ENCODE results near the gene IGSF8. TPM values are rescaled to one million over a fixed set of nuclear protein-coding genes. Genes with fewer than 3 reads are reported as not detected.
"Not testable (repeated sequence)": the region's sequence is repeated elsewhere in the genome, so short reads cannot be mapped to it uniquely, and the experiment has no call there.

IGSF8 gene
- polyA plus RNA-seq, 1 donor from 2014 or later, result 27.3 TPM

DNA sequence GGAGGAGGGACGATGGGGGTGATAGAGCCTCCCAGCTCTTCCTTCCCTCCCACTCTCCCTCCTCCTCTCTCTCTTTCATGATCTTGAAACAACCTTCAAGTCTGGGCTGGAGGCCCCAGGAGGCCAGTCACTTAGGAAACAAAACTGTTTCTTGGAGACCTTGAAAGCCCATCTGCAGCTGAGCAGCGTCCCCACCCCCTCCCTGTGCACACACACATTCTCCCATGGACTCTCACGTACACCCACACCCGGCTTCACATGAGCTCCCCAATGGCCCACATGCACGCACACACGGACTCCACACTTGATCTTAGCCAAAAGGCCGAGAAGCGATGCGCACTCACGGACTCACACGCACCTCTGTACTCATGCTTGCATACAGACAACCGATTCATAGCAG lies 13.9 kb upstream of the IGSF8 start:
- no peak overlapping the region for H3K4me2 ChIP-seq (ENCODE audit: low read length)
- H3K36me3 ChIP-seq (ENCODE audit: insufficient read depth, low read length), result no peaks in the 10 kb centered on the region
- no peak overlapping the region for H3K9ac ChIP-seq (ENCODE audit: low read length)
- no peak overlapping the region for H3K4me3 ChIP-seq (ENCODE audit: low read length)
- H3K79me2 ChIP-seq (replicated peaks; ENCODE audit: insufficient read depth, low read length), result no peaks in the 10 kb centered on the region
- H3K9me3 ChIP-seq (ENCODE audit: low read length), result no peaks in the 10 kb centered on the region
- H3K27ac ChIP-seq (ENCODE audit: low read length), result no peak overlapping the region
- no peaks in the 10 kb centered on the region for H4K20me1 ChIP-seq (ENCODE audit: insufficient read depth)
- TF ChIP-seq TAF1 (IDR thresholded peaks at IDR 0.05; ENCODE audit: low read depth) (no peak), EZH2 (IDR thresholded peaks at IDR 0.05; ENCODE audit: borderline replicate concordance, insufficient read depth, low read length, poor library complexity, severe bottlenecking) (no peak), POLR2AphosphoS5 (IDR thresholded peaks at IDR 0.05) (no peak), SMC3 (conservative IDR thresholded peaks at IDR 0.05; ENCODE audit: poor library complexity) (no peak), EP300 (conservative IDR thresholded peaks at IDR 0.05; ENCODE audit: poor library complexity, severe bottlenecking) (no peak), RAD21 (conservative IDR thresholded peaks at IDR 0.05) (no peak), MXI1 (conservative IDR thresholded peaks at IDR 0.05; ENCODE audit: poor library complexity, severe bottlenecking) (no peak)
- TF ChIP-seq, protein P1, sequence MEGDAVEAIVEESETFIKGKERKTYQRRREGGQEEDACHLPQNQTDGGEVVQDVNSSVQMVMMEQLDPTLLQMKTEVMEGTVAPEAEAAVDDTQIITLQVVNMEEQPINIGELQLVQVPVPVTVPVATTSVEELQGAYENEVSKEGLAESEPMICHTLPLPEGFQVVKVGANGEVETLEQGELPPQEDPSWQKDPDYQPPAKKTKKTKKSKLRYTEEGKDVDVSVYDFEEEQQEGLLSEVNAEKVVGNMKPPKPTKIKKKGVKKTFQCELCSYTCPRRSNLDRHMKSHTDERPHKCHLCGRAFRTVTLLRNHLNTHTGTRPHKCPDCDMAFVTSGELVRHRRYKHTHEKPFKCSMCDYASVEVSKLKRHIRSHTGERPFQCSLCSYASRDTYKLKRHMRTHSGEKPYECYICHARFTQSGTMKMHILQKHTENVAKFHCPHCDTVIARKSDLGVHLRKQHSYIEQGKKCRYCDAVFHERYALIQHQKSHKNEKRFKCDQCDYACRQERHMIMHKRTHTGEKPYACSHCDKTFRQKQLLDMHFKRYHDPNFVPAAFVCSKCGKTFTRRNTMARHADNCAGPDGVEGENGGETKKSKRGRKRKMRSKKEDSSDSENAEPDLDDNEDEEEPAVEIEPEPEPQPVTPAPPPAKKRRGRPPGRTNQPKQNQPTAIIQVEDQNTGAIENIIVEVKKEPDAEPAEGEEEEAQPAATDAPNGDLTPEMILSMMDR (IDR thresholded peaks at IDR 0.05; ENCODE audit: poor library complexity, severe bottlenecking), result no peak
- TF ChIP-seq, protein P2, sequence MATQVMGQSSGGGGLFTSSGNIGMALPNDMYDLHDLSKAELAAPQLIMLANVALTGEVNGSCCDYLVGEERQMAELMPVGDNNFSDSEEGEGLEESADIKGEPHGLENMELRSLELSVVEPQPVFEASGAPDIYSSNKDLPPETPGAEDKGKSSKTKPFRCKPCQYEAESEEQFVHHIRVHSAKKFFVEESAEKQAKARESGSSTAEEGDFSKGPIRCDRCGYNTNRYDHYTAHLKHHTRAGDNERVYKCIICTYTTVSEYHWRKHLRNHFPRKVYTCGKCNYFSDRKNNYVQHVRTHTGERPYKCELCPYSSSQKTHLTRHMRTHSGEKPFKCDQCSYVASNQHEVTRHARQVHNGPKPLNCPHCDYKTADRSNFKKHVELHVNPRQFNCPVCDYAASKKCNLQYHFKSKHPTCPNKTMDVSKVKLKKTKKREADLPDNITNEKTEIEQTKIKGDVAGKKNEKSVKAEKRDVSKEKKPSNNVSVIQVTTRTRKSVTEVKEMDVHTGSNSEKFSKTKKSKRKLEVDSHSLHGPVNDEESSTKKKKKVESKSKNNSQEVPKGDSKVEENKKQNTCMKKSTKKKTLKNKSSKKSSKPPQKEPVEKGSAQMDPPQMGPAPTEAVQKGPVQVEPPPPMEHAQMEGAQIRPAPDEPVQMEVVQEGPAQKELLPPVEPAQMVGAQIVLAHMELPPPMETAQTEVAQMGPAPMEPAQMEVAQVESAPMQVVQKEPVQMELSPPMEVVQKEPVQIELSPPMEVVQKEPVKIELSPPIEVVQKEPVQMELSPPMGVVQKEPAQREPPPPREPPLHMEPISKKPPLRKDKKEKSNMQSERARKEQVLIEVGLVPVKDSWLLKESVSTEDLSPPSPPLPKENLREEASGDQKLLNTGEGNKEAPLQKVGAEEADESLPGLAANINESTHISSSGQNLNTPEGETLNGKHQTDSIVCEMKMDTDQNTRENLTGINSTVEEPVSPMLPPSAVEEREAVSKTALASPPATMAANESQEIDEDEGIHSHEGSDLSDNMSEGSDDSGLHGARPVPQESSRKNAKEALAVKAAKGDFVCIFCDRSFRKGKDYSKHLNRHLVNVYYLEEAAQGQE (IDR thresholded peaks at IDR 0.05; ENCODE audit: borderline replicate concordance), result no peak
- no peaks in the 10 kb centered on the region for H3K9me2 ChIP-seq (ENCODE audit: insufficient read depth, low read length)
- H3F3A ChIP-seq (ENCODE audit: insufficient read depth, low read length, poor library complexity, severe bottlenecking), result no peaks in the 10 kb centered on the region
- no peaks in the 10 kb centered on the region for H3K27me3 ChIP-seq (ENCODE audit: insufficient read depth, low read depth, low read length)
- no peak overlapping the region for H2AFZ ChIP-seq (ENCODE audit: low read depth, low read length)

DNA sequence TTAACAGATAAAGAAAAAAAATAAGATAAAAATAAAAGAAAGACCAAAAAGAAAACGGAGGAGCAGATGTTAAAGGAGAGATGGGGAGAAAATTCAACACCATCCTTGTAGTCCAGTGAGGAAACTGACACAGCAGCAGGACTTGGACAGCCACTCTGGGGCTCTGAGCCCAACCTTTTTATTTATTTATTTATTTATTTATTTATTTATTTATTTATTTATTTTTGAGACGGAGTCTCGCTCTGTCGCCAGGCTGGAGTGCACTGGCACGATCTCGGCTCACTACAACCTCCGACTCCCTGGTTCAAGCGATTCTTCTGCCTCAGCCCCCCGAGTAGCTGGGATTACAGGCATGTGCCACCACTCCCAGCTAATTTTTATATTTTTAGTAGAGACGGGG lies 13.0 kb upstream of the IGSF8 start:
- not testable (repeated sequence) for H2AFZ ChIP-seq (ENCODE audit: low read depth, low read length); H3K27me3 ChIP-seq (ENCODE audit: insufficient read depth, low read depth, low read length); H3K36me3 ChIP-seq (ENCODE audit: insufficient read depth, low read length); H3K4me3 ChIP-seq (ENCODE audit: low read length); H3K4me2 ChIP-seq (ENCODE audit: low read length); H3K27ac ChIP-seq (ENCODE audit: low read length); H3F3A ChIP-seq (ENCODE audit: insufficient read depth, low read length, poor library complexity, severe bottlenecking); H3K9ac ChIP-seq (ENCODE audit: low read length); H3K79me2 ChIP-seq (replicated peaks; ENCODE audit: insufficient read depth, low read length); H3K9me3 ChIP-seq (ENCODE audit: low read length); H3K9me2 ChIP-seq (ENCODE audit: insufficient read depth, low read length); H4K20me1 ChIP-seq (ENCODE audit: insufficient read depth)

DNA sequence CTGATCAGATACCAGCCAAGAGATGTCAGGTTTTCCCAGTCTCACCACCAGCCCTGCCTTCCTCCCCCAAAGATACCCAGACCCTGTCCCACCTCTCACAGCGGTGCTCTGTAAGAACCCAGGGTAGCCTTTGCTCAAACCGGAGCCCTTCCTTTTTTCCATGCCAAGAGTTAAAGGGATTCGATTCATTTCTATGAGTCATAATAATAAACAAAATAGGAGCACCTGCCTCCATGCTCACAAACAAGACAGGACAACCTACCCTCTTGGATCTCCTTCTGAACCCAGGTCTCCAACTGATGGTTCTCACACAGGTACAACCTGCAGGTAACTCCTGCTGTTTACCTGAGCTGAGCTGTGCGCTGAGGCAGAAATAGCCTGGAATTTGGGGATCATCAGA lies 11.3 kb upstream of the IGSF8 start:
- Histone ChIP-seq H3K27me3 (ENCODE audit: insufficient read depth, low read depth, low read length) (no peaks in the 10 kb centered on the region), H4K20me1 (ENCODE audit: insufficient read depth) (no peaks in the 10 kb centered on the region), H3K9me2 (ENCODE audit: insufficient read depth, low read length) (no peaks in the 10 kb centered on the region), H3K4me2 (ENCODE audit: low read length) (no peak overlapping the region), H3K79me2 (replicated peaks; ENCODE audit: insufficient read depth, low read length) (no peaks in the 10 kb centered on the region), H3F3A (ENCODE audit: insufficient read depth, low read length, poor library complexity, severe bottlenecking) (no peaks in the 10 kb centered on the region), H3K9ac (ENCODE audit: low read length) (no peak overlapping the region), H3K9me3 (ENCODE audit: low read length) (no peaks in the 10 kb centered on the region), H3K4me3 (ENCODE audit: low read length) (no peak overlapping the region), H3K36me3 (ENCODE audit: insufficient read depth, low read length) (no peaks in the 10 kb centered on the region), H3K27ac (ENCODE audit: low read length) (no peak overlapping the region), H2AFZ (ENCODE audit: low read depth, low read length) (no peak overlapping the region)
- TF ChIP-seq EZH2 (IDR thresholded peaks at IDR 0.05; ENCODE audit: borderline replicate concordance, insufficient read depth, low read length, poor library complexity, severe bottlenecking) (no peak), SMC3 (conservative IDR thresholded peaks at IDR 0.05; ENCODE audit: poor library complexity) (no peak), RAD21 (conservative IDR thresholded peaks at IDR 0.05) (no peak), EP300 (conservative IDR thresholded peaks at IDR 0.05; ENCODE audit: poor library complexity, severe bottlenecking) (no peak), POLR2AphosphoS5 (IDR thresholded peaks at IDR 0.05) (no peak), TAF1 (IDR thresholded peaks at IDR 0.05; ENCODE audit: low read depth) (no peak), MXI1 (conservative IDR thresholded peaks at IDR 0.05; ENCODE audit: poor library complexity, severe bottlenecking) (no peak)
- TF ChIP-seq, protein P2 (IDR thresholded peaks at IDR 0.05; ENCODE audit: borderline replicate concordance), result no peak
- TF ChIP-seq, protein P1 (IDR thresholded peaks at IDR 0.05; ENCODE audit: poor library complexity, severe bottlenecking), result no peak
